Transverse colon (tissue), 4 donors: ENCODE measurements around the gene OLFML2B. TPM values are rescaled to one million over a fixed set of nuclear protein-coding genes. Genes with fewer than 3 reads are reported as not detected.
A peak's percentile ranks its signal among the peaks of the same experiment; 100 is the strongest.

Source experiments
- DNase-seq: peaks from one replicate; pipeline ENCODE4 v3.0.0-alpha.2; 2019
- H3K27ac ChIP-seq, 4 donors: fragments of 200-600 bp; sonication (generic); 2 replicates each; pipeline ENCODE4 v1.5.1; 2016 to 2018; ENCODE audit warnings: inconsistent platforms in 4 of 4
- H3K27me3 ChIP-seq: fragments of 200-600 bp; sonication (generic); 2 replicates; pipeline ENCODE4 v1.5.1; 2017; ENCODE audit warnings: inconsistent platforms
- H3K36me3 ChIP-seq, 4 donors: fragments of 200-600 bp; sonication (generic); 2 replicates each; pipeline ENCODE4 v1.5.1; 2017 to 2019; ENCODE audit warnings: inconsistent platforms in 4 of 4
- H3K4me1 ChIP-seq, 4 donors: fragments of 200-600 bp; sonication (generic); 2 replicates each; pipeline ENCODE4 v1.5.1; 2017 to 2020; ENCODE audit warnings: inconsistent platforms in 4 of 4
- H3K4me3 ChIP-seq, 4 donors: fragments of 200-600 bp; sonication (generic); 1 replicate in 1 of 4; 2 replicates in 3 of 4; pipeline versions ENCODE4 v1.5.1 to v1.6.1; 2017 to 2019; ENCODE audit warnings: inconsistent platforms in 4 of 4
- H3K9me3 ChIP-seq, 2 donors: fragments of 200-600 bp; sonication (generic); 2 replicates each; pipeline ENCODE4 v1.5.1; 2017 to 2019; ENCODE audit warnings: inconsistent platforms in 2 of 2
- CTCF ChIP-seq, 5 experiments: fragments of 200-600 bp in 3 of 5; fragments of 450-650 bp in 2 of 5; sonication (generic) in 3 of 5; IDR thresholded peaks; 1 replicate in 2 of 5; 2 replicates in 3 of 5; pipeline ENCODE4 v1.5.1; 2016 to 2017; ENCODE audit warnings: antibody characterized with exemption in 5 of 5, inconsistent platforms in 3 of 5, mild to moderate bottlenecking in 2 of 5, moderate library complexity in 1 of 5
- EP300 ChIP-seq: sonication (generic); formaldehyde crosslinking; IDR thresholded peaks from one replicate; pipeline ENCODE4 v1.6.1; 2017; ENCODE audit warnings: antibody characterized with exemption, low read depth
- POLR2A ChIP-seq: fragments of 450-650 bp; IDR thresholded peaks from one replicate; pipeline ENCODE4 v1.6.1; 2016; ENCODE audit warnings: antibody characterized with exemption, mild to moderate bottlenecking, moderate library complexity
- POLR2AphosphoS5 ChIP-seq, 3 donors: sonication (generic); formaldehyde crosslinking; IDR thresholded peaks; one replicate each; pipeline ENCODE4 v1.6.1; 2016; ENCODE audit warnings: antibody characterized with exemption in 3 of 3
- WGBS, 2 donors: methylation state at CpG; one replicate each; pipeline ENCODE4 v1.1.5; 2018; ENCODE audit warnings: low coverage in 1 of 2; 5-methylcytosine and 5-hydroxymethylcytosine counted together
- in situ Hi-C, 4 donors: fragments of 200-750 bp; cut with MboI; loops; one replicate each; pipeline versions ENCODE4 v1.15.0 to v1.15.1; 2017; ENCODE audit warnings: low sequenced_read_pairs in 3 of 4, low pct_ligation_motif_present in 1 of 4, low pct_unique_long_range_greater_than_20kb in 1 of 4
- intact Hi-C: fragments of 100-400 bp; cut with DNase I; formaldehyde crosslinking; loops from one replicate; pipeline ENCODE4 v1.15.1; 2023; ENCODE audit warnings: low total_unique reads
- total RNA-seq, 4 donors: library from RNA; depleted of rRNA; stranded (reverse); fragments of >200 nt; gene quantifications; one replicate each; pipeline ENCODE4 v1.1.0, GENCODE V29; 2016

The OLFML2B gene
- total RNA-seq, 4 donors from 2014 or later = 1.6 to 5.2 (median 3.7) TPM

GRCh38 chr1:161943737-161944136, 79.9 kb downstream of the OLFML2B start:
- H3K27me3 ChIP-seq = no peaks in the 10 kb centered on the region
- intact Hi-C loops = no loop called here
- peaks cover 0 to 12% (median 2%) of the 10 kb centered on the region in 4 donors for H3K4me1 ChIP-seq
- no peaks in the 10 kb centered on the region for H3K9me3 ChIP-seq
- TF ChIP-seq POLR2A (no peak), EP300 (no peak), POLR2AphosphoS5 (IDR thresholded peaks at IDR 0.05) (no peak), CTCF (IDR thresholded peaks at IDR 0.05) (no peak)
- H3K36me3 ChIP-seq = no peaks in the 10 kb centered on the region
- no peak overlapping the region for H3K4me3 ChIP-seq
- DNase-seq = no peak
- in situ Hi-C loops = no loop called here
- peak overlapping the region in 1 of 4 donors; percentile 43 for H3K27ac ChIP-seq
- 84 to 88% methylated on average over 1 of the region's 1 CpG for WGBS, 2 donors

- no peaks in the 10 kb centered on the region for H3K36me3 ChIP-seq
- WGBS, 2 donors = 89 to 91% methylated on average over 8 of the region's 8 CpGs
- no peaks in the 10 kb centered on the region for H3K27me3 ChIP-seq
- H3K4me3 ChIP-seq = no peak overlapping the region
- in situ Hi-C loops = no loop called here
- H3K9me3 ChIP-seq = no peaks in the 10 kb centered on the region
- no peak for DNase-seq
- H3K27ac ChIP-seq = no peak overlapping the region
- intact Hi-C loops = no loop called here
- TF ChIP-seq POLR2A (no peak), CTCF (IDR thresholded peaks at IDR 0.05) (no peak), POLR2AphosphoS5 (IDR thresholded peaks at IDR 0.05) (no peak), EP300 (no peak)
- peaks cover 0 to 5% (median 0%) of the 10 kb centered on the region in 4 donors for H3K4me1 ChIP-seq
Observed at GRCh38 chr1:161941726-161942436, 81.8 kb downstream of the OLFML2B start.

- no peak for TF ChIP-seq POLR2A
- TF ChIP-seq EP300 = no peak
- WGBS, 2 donors = 40 to 50% methylated on average over 2 to 3 of the region's 3 CpGs
- Histone ChIP-seq H3K27ac (no peak overlapping the region), H3K27me3 (no peaks in the 10 kb centered on the region), H3K4me3 (no peak overlapping the region), H3K4me1 (peaks cover 0 to 5% (median 0%) of the 10 kb centered on the region in 4 donors), H3K9me3 (no peaks in the 10 kb centered on the region), H3K36me3 (peaks cover 0 to 5% (median 0%) of the 10 kb centered on the region in 4 donors)
- in situ Hi-C loops (no loop called here), intact Hi-C loops (no loop called here)
- DNase-seq = no peak
Observed at GRCh38 chr1:161940866-161941591, 82.6 kb downstream of the OLFML2B start.

- TF ChIP-seq EP300 = no peak
- TF ChIP-seq POLR2A = no peak
- no peak for TF ChIP-seq POLR2AphosphoS5 (IDR thresholded peaks at IDR 0.05)
- TF ChIP-seq CTCF (IDR thresholded peaks at IDR 0.05) = no peak
- 98 to 100% methylated on average over 2 of the region's 2 CpGs for WGBS, 2 donors
- H3K27me3 ChIP-seq = no peaks in the 10 kb centered on the region
- intact Hi-C loops (no loop called here), in situ Hi-C loops (no loop called here)
- H3K4me3 ChIP-seq = no peak overlapping the region
- no peaks in the 10 kb centered on the region for H3K9me3 ChIP-seq
- H3K27ac ChIP-seq = no peak overlapping the region
- peaks cover 0 to 5% (median 0%) of the 10 kb centered on the region in 4 donors for H3K36me3 ChIP-seq
- H3K4me1 ChIP-seq = peaks cover 0 to 9% (median 0%) of the 10 kb centered on the region in 4 donors
- no peak for DNase-seq
Observed at GRCh38 chr1:161936786-161937185, 86.9 kb downstream of the OLFML2B start.
